Measurements from ENCODE around the gene KRT36.

The KRT36 gene

DNA sequence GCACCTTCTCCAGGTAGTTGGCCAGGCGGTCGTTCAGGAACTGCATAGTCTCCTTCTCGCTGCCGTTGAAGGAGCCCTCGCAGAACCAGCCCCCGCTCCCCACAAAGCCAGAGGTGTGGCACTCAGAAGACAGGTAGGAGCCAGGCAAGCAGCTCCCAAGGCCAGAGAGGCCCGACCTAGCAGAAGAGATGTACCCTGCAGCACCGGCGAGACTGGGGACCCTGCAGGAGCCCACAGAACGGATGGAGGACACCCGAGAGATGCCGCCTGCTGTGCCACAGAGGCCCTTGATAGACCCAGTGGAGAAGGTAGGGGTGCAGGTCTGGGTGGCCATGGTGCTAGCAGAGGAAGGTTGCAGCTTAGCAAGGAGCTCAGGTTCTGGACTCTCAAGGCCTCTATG lies at the start of gene KRT36:
Gene KRT36 (minus strand): TSS at position 380 of the 400 bp plus-strand sequence. CDS start 46 bp downstream, at position 334.
- no peak for DNase-seq

DNA sequence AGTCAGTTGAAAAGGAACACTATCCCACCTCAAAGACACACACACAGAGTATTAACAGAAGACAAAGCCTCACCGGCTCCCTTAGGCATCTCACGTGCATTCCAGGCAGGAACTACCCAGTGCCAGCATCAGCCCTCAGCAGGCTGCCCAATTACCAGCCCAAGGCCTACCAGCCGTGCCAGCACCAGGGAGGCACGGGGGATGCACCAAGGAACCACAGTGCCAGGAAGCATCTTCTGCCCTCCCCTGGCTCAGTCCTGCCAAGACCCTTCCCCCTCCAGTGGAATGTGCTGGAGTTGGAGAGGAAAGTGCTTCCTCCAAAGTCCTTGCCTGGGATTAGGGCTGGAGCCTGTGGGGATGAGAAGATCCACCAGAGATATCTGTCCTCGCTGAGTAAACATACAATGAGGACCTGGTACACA lies 49.4 kb upstream of the KRT36 start:
- no peak for DNase-seq

DNA sequence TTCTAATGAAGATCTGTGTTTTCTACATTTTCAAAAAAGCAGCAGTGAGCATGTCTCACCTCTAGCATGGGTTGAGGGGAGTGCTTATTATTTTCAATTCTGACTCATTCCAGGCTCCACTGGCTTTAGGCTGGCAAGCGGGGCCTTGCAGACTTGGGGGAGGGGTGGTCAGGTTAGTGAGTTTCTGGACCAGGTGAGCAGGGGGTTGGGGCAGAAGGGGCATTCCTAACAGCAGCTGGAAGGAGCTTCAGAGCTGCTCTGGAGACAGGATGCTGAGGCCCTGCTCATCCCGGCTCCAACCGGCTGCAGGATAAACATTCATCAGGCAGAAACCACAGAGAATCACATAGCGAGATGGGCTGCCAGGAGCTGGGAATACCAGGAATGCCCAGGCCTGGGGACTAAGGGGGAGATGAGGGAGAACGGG lies 48.9 kb upstream of the KRT36 start:
- no peak for DNase-seq

DNA sequence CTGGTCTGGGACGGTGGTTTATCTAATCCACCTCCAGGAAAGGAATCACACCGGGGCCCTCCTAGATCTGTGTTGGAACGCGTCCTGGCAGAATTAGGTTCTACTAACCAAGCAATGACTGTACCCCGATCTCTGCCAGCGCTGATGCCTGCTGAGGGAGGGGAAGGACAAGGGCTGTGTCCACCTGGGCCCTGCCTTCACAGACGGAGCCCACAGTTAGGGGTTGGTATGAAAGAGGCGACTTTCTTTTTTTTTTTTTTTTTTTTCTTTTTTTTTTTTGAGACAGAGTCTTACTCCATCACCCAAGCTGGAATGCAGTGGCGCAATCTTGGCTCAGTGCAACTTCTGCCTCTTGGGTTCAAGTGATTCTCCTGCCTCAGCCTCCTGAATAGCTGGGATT lies 48.3 kb upstream of the KRT36 start:
- DNase-seq, result no peak

DNA sequence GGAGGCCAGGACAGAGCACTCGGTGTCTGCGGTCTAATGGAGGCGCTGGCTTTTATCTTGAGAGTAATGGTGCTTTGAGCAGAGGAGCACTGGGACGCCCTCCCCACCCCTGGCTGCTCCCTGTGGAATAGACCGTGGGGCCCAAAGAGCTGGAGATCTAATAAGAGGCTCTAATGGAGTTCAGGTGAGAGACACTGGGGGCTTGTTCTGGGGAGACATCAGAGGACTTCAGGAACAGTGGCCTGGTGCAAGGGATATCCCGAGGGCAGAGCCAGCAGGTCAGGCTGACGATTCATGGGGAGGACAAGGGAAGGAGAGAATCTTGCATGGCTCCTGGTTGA lies 47.9 kb upstream of the KRT36 start:
- no peak for DNase-seq

DNA sequence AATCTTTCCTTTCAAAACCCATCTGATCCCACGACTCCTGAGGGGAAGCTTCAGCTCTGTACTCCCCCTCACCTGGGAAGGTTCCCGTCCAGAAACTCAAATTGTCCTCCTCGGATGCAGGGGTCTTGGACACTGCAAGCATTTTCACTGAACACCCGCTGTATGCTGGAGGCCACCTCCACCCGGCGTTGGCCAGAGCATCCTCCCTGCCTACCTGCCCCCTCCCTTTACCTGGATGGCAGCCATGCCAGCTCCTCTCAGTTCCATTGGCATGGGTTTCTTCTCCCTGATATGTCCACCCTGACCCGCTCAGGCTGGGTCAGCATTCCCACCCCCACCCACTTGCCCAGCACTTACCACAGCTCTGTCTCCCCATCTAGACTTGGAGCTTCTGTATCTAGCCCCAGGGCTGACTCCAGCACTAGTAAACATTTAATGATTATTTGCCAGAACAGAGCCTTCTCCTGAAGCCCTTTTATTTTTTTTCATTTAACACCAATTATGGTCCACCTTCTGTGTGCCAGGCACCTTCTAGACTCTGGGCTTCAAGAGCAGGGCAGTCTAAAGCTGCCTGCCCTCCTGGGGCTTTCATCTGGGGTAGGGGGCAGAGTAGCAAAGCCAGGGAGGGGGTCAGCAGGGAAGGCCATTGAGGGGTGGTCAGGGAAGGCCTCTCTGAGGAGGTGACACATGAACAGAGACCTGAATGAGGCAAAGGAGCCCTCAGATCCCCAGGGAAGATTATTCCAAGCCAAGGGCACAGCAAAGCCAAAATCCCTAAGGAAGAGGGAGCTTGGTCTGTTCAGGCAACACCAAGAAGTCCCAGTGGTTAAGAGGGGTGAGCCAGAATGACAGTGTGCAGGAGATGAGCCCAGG lies 47.3 kb upstream of the KRT36 start:
- no peak for DNase-seq

DNA sequence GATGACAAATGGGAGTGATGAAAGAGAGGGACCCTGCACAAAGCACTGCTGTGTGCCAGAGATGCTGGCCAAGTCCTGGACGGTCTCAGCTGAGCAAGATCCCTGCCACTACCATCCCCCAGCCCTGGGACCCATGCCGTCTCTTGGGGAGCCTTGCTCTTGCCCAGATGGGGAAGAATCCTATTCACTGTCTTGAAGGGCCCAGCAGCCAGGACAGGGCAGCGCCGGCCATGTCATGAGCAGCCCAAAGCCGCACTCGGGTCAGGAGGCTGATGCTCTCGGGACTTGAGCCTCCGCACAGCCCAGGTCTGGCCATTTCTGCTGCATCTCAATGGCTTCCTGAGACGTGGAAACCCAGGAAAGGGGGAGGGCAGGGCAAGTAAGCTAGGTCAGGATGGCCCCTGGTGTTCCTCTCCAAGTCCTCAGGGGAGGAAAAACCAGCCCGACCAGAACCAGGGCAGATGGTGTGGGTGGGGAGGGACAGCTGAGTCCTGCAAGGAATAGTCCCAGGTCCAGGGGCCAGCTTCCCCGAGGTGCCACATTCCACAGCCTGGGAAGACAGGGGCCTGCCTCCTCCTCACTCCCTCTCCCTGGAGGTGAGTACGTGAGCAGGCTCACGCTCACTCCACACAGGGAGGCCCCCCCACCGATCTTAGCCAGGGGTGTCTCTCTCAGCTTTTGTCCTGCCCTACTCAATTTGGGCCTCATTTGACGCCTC lies 46.2 kb upstream of the KRT36 start:
- no peak for DNase-seq

DNA sequence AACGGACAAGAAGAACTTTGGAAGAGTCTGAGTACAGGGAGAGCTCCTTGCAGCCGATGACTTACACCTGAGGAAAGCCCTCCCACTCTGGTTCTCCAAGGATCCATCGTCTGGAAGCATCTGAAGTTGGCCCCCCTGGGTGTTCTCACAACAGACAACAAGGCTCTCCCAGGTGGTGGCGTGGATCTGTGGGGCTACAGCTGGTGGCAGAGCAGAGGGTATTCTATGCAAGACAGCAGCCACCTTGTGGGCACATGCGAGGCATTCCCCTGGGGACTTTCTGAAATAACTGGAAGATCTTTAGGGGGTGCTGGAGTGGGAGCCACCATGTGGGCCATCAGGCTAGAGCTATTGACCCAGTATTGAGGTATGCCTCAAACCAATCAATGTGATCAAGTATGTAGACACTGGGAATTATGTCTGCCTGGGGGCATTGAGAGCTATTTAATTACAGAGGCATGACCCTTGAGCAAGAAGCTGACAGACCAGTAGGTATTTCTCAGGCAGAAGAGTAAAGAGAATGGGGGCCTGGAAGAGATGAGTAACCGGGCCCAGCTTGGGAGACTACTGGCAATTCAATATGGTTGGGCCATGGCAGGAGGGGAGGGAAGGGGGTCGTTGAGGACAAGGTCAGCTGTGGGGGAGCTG lies 45.3 kb upstream of the KRT36 start:
- DNase-seq, result no peak

DNA sequence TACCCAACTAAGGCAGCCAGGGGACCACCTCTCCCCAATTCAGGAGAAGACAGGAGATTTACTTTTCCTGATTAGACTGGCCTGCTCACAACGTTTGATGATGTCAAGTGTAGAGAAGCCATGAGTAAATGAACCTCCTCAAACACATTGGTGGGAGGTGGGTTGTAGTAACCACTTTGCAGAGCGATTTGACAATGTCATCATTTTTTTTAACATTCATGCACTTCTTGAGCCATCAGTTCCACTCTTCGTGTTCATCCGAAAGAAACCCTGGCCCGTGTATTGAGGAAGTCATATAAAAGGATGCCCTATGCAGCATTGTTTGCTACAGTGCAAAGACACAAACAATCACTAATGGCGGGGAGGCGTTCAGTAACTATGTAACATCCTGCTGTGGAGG lies 43.9 kb upstream of the KRT36 start:
- no peak for DNase-seq

DNA sequence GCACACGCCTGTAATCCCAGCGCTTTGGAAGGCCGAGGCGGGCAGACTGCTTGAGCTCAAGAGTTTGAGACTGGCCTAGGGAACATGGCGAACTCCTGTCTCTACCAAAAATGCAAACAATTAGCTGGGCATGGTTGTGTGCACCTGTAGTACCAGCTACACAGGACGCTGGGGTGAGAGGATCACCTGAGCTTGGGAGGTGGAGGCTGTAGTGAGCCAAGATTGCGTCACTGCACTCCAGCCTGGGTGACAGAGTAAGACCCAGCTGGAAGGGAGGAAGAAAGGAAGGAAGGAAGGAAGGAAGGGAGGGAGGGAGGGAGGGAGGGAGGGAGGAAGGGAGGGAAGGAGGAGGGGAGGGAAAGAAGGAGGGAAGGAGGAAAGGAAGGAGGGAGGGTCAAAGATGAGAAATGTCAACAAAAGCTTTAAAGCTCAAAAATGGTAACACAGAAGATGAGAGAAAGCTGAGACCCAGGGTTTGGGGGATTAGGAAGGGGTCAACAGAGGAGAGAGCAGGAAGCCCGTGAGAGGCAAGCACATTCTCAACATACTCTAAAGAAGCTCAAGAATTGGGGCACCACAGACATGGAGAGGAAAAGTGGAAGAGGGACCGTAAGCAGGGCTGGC lies 43.3 kb upstream of the KRT36 start:
- no peak for DNase-seq

DNA sequence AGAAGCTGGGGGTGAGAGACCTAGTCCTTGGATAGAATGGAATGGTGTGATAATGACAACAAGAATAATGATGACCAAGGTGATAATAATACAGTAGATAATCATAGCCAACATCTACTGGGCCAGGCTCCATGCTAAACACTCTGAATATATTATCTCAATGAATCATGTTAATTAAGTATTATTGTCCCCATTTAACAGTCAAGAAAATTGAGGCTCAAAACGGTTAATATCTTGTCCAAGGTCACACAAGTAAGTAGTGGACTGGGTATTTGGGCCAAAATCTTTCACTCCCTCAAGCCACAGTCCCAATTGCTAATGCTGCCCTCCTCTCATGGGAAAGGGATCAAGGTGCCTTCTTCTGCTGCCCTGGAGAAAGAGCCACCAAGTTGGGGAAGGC lies 42.3 kb upstream of the KRT36 start:
- DNase-seq, result no peak

DNA sequence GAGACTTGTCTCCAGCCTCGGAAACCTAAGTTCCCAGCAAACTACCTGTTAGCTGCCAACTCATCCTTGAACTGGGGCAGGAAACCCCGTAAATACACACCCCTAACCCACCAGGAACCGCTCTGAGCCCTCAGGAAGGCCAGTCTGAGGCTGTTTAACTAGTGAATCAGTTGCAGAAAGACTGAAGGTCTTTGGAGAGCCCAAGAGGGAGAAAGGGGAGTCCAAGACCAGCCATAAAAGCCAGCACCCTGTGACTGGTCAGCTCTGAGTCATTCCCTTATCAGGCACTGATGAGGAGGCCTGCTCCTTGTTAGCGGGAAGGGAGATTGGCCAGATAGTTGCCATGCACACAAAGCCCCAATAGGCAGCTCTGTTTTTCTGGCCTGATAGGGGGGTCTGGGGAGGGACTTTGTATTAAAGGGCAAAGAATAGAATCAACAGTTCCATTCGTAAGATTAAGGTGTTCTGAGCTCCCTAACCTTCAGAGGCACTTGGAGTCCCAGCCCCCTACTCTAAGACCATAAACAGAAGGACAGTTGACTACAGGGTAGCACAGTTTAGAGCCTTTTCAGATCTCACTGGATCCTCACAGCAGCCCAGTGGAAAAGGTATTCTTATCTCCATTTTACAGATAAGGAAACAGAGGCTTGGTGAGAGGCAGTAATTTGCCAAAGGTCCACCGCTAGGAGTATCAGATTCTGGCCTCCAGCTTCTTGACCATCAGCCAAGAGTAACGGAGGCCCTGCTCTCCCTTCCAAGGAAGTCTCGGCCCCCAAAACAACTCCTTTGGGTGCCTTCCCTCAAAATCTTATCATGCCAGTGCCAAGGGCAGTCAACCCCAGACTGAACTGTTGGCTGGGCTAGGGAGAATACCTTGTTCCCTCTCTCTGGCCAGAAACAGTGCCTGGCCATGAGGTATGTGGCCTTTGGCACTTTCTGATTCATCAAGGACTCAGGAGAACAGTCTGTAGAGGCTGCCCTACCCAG lies 40.6 kb upstream of the KRT36 start:
- no peak for DNase-seq

DNA sequence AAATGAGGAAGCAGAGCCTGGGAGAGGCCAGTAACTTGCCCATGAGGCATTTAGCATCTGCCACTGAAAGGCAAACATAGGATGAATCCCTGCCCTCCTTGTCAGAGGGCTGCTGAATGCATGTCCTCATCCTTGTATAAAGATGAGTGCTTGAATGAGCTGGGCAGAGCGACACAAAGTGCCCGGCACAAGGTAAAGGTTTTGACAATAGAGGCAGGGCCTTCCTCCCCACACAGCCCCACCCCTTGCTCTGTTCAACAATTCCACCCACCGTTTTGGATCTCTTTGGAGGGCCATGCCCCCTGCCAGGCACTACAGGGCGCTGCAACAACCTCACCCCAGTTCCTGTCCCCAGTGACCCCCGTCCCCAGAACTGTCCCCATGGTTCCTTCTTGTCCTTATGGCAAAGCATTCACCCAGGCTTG lies 39.8 kb upstream of the KRT36 start:
- no peak for DNase-seq

DNA sequence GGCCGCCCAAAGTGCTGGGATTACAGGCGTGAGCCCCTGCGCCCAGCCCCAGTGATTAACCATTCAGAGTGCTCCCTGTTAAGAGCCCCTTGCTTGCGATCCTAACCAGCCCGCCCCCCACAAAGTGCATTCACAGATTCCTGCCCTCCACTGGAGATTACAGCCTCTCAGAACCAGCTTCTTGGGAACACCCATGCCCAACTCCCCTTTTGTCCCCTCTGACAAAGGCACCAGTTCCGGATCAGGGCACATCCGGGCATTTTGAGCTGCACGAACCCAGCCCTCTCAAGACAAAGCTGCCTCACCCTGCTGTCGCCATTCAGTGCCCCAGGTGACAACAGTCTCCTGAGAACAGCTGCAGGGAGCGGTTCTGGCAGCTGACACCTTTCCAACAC lies 39.2 kb upstream of the KRT36 start:
- no peak for DNase-seq

DNA sequence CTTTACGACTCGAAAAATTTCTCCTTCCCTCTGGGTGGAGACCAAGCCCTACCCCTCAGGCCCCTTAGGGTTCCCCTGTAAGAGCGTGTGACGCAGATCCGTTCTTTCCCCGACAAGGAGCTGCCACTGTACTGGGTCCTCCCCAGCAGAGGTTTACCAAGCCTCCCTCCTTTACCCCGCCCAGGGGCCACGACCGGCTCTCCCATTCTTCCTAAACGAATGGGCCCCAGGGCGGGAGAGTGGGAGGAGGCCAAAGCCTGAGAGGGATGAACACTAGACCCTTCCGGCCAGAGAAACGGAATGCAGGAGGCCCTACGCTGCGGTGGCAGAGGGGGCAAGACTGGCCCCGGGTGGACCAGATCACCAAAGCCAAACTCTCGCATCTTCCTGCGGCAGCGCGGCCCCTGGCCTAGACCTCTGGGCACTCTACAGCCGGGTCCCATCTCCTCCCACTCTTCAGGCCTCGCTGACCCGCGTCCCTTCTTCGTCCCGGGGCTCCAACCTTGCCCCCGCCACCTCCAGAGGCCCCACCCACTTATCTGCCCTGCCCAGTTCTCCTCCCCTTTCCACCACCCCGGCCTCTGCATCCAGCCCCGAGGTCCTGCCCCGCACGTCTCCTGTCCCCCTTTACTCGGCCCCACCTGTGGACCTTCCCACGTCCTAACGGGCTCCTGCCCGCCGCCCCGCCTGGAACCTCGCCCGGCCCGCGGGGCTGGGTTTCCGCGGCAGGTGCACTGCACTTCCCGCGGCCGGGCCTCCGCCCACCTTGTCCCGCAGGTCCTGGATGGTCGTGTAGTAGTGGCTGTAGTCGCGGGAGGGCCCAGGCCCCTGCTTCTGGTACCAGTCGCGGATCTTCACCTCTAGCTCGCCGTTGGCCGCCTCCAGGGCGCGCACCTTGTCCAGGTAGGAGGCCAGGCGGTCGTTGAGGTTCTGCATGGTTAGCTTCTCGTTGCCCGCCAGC lies 37.6 kb upstream of the KRT36 start:
- DNase-seq, result no peak

DNA sequence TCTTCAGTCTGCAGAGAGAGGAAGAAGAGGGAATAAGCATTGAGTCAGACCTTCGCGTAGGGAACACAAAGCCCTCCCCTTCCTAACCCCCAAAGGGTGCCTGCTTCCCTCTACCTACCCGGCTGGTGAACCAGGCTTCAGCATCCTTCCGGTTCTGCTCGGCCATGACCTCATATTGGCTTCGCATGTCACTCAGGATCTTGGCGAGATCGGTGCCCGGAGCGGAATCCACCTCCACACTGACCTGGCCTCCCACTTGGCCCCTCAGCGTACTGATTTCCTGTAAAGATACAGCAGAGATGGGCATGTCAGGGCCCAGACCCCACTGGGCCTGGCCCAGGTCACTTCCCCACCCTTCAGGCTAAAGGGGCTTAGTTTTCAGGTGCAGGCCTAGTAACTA lies 34.6 kb upstream of the KRT36 start:
- no peak for DNase-seq

DNA sequence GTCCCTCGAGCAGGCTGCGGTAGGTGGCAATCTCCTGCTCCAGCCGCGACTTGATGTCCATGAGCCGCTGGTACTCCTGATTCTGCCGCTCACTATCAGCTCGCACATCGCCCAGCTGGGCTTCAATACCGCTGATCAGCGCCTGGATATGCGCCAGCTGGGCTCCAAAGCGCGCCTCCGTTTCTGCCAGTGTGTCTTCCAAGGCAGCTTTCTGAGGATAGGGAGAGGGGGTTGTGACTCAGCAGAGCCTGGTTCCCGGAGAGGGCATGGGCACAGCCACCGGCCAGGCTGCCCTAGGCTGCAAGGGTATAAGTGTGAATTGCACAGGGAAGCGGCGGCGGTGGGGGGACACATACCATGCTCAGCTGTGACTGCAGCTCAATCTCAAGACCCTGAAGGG lies 34.1 kb upstream of the KRT36 start:
- no peak for DNase-seq

DNA sequence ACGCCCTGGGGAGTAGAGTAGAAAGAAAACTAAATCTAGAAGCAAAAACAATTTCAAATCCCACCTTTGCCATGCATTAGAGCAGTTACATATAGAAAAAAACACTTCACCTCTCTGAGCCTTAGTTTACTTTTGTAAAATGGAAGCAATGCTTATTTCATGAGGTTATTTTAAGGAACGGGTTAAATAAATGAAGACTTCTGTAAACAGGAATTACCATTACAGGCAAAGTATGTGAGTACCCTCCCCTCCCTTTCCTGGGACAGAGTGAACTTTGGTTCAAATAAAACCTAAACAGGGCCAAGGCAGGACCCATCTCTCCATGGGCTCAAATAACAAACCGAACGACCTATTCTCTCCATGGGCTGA lies 33.5 kb upstream of the KRT36 start:
- DNase-seq, result no peak

DNA sequence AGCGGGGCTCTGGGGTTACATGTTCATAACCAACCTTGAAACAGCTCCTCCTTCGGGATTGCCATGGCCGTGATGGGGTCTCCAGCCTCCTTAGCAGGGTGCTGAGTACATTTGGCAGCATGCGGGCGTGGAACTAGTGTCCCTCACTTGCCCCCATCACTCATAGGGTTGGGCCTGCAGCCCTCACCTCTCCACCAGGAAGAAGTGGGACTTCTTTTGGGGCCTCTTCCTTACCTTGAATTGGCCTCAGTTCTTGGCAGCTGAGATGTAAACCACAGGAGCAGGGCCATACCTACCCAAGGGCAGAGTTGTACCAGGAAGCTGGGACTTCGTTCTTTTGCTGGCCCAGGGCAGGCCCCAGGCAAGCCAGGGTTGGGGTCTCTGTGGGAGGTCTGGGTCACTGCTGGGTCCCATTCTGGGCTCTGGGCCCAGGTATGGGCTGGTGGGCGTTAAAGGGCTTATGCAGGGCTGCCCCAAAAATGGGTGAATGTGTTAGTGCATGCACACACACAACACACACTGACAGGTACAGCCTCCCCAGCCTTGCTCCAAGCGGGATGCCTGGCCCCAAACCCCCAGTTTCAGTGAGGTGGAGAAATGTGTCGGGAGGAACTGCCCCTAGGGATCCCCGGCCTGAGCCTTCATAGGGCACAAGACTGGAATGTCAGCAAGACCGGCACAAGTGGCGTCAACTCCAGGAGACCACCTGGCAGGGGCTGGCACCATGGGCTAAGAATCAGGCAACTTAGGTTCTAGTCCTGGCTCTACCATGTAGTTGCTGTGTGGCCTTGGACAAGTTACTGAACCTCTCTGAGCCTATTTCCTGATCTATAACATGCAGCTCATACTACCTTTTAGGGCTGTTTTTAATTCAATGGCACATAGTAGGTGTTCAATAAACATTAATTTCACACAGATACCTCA lies 32.9 kb upstream of the KRT36 start:
- DNase-seq, result no peak

All from activated CD4-positive, alpha-beta T cell treated with anti-CD3 and anti-CD28 coated beads, Interleukin-2, amount 50 U/mL, for 1 hour (primary cell).